Thyroid gland (tissue), 4 donors: ENCODE data around the gene DIABLO. TPM values are rescaled to one million over a fixed set of nuclear protein-coding genes. Genes with fewer than 3 reads are reported as not detected.

ENCODE experiments used
- DNase-seq, 2 donors: peaks; one replicate each; pipeline ENCODE4 v3.0.0-alpha.2; 2019
- H3K27ac ChIP-seq, 3 donors: fragments of 200-600 bp; sonication (generic); 1 replicate in 2 of 3; 2 replicates in 1 of 3; pipeline ENCODE4 v1.5.1; 2016 to 2019; ENCODE audit warnings: mild to moderate bottlenecking in 1 of 3, moderate library complexity in 1 of 3
- H3K27me3 ChIP-seq: fragments of 200-600 bp; sonication (generic); one replicate; pipeline ENCODE4 v1.5.1; 2019
- H3K36me3 ChIP-seq, 2 donors: fragments of 200-600 bp; sonication (generic); one replicate each; pipeline ENCODE4 v1.5.1; 2016 to 2019
- H3K4me1 ChIP-seq, 2 donors: fragments of 200-600 bp; sonication (generic); one replicate each; pipeline ENCODE4 v1.5.1; 2017 to 2019
- H3K4me3 ChIP-seq, 3 donors: fragments of 200-600 bp; sonication (generic); replicated peaks in 1 of 3; 1 replicate in 2 of 3; 2 replicates in 1 of 3; pipeline ENCODE4 v1.5.1; 2016; ENCODE audit warnings: mild to moderate bottlenecking in 1 of 3
- H3K9me3 ChIP-seq: fragments of 200-600 bp; sonication (generic); one replicate; pipeline ENCODE4 v1.5.1; 2017
- CTCF ChIP-seq, 6 experiments: fragments of 200-600 bp in 3 of 6; fragments of 450-650 bp in 3 of 6; sonication (generic) in 3 of 6; IDR thresholded peaks; one replicate each; pipeline ENCODE4 v1.5.1; 2016 to 2019; ENCODE audit warnings: antibody characterized with exemption in 6 of 6, mild to moderate bottlenecking in 2 of 6, inconsistent platforms in 1 of 6, moderate library complexity in 1 of 6
- POLR2A ChIP-seq, 2 donors: fragments of 450-650 bp; IDR thresholded peaks; one replicate each; pipeline ENCODE4 v1.6.1; 2017; ENCODE audit warnings: antibody characterized with exemption in 2 of 2, mild to moderate bottlenecking in 2 of 2, moderate library complexity in 1 of 2
- WGBS, 2 donors: methylation state at CpG; one replicate each; pipeline ENCODE4 v1.1.5; 2017; 5-methylcytosine and 5-hydroxymethylcytosine counted together
- intact Hi-C: fragments of 100-400 bp; cut with DNase I; formaldehyde crosslinking; loops from one replicate; pipeline ENCODE4 v1.15.1; 2023
- total RNA-seq, 4 donors: library from RNA; depleted of rRNA; stranded (reverse); fragments of >200 nt; gene quantifications; one replicate each; pipeline ENCODE4 v1.2.3, GENCODE V29; 2016

Gene DIABLO
- total RNA-seq, 4 donors from 2014 or later, result 48.4 to 66.0 (median 55.4) TPM

GRCh38 chr12:122215771-122216170 is 10.1 kb downstream of the DIABLO start:
- Histone ChIP-seq H3K27ac (no peak overlapping the region), H3K27me3 (no peaks in the 10 kb centered on the region), H3K4me3 (no peak overlapping the region), H3K36me3 (peaks cover 70 to 71% of the 10 kb centered on the region in 2 donors), H3K9me3 (no peaks in the 10 kb centered on the region), H3K4me1 (no peaks in the 10 kb centered on the region)
- intact Hi-C loops, result no loop called here
- no peak for TF ChIP-seq CTCF (IDR thresholded peaks at IDR 0.05)
- TF ChIP-seq POLR2A (IDR thresholded peaks at IDR 0.05), result no peak
- 89 to 90% methylated on average over 5 of the region's 5 CpGs for WGBS, 2 donors
- no peak for DNase-seq

DNA sequence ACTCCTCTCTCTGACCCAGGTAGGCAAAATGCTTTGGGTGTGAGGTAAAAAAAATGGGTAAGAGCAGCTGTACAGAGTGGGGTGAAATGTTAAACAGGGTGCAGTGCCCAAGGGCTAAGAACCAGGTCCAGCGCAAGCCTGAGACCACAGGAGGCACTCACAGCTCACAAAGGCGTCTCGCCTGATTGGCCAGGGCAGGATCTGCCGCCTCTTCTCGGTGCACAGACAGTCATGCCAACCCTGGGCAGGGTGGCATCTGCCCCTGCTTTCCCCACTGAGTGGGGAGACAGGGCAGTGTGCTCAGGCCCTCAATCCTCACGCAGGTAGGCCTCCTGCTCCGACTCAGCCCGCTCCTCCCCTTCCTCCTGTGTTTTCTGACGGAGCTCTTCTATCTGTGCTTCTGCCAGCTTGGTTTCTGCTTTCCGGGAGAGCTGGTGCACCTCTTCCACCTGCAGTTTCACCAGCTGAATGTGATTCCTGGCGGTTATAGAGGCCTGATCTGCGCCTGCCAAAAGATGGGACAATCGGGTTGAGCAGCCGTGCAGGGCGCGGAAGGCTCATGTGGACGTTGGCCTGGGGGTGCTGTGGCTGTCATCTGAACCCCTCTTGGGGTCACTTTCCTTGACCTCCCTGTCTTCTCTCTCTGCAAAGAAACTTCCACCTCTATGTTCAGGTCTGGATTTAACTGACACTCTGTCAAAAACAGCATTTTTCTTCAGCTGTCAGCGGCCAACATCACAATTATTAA is 17.6 kb downstream of the DIABLO start:
- WGBS, 2 donors, result 92 to 95% methylated on average over 17 to 18 of the region's 18 CpGs
- Histone ChIP-seq H3K36me3 (peaks cover 49 to 60% of the 10 kb centered on the region in 2 donors), H3K9me3 (no peaks in the 10 kb centered on the region), H3K27me3 (no peaks in the 10 kb centered on the region), H3K27ac (no peak overlapping the region), H3K4me1 (peaks cover 0 to 10% of the 10 kb centered on the region in 2 donors), H3K4me3 (no peak overlapping the region)
- intact Hi-C loops, result no loop called here
- no peak for DNase-seq
- TF ChIP-seq POLR2A (IDR thresholded peaks at IDR 0.05) (no peak), CTCF (IDR thresholded peaks at IDR 0.05) (no peak)

- intact Hi-C loops, result no loop called here
These were observed 18.5 kb downstream of the DIABLO start for GRCh38 chr12:122207391-122207790.

GRCh38 chr12:122206976-122207375 is 18.9 kb downstream of the DIABLO start:
- intact Hi-C loops, result no loop called here
- Histone ChIP-seq H3K27ac (no peak overlapping the region), H3K27me3 (no peaks in the 10 kb centered on the region), H3K9me3 (no peaks in the 10 kb centered on the region), H3K36me3 (peaks cover 37 to 48% of the 10 kb centered on the region in 2 donors), H3K4me3 (no peak overlapping the region), H3K4me1 (peaks cover 0 to 14% of the 10 kb centered on the region in 2 donors)
- no peak for DNase-seq
- TF ChIP-seq POLR2A (IDR thresholded peaks at IDR 0.05), result no peak
- no peak for TF ChIP-seq CTCF (IDR thresholded peaks at IDR 0.05)
- WGBS, 2 donors, result 92 to 100% methylated on average over 1 to 5 of the region's 8 CpGs

More at GRCh38 chr12:122207391-122207790, 18.5 kb downstream of the DIABLO start:
- no peaks in the 10 kb centered on the region for H3K9me3 ChIP-seq
- no peak for DNase-seq
- no peak overlapping the region for H3K27ac ChIP-seq
- H3K36me3 ChIP-seq, result peaks cover 40 to 52% of the 10 kb centered on the region in 2 donors
- peaks cover 0 to 14% of the 10 kb centered on the region in 2 donors for H3K4me1 ChIP-seq
- 92 to 93% methylated on average over 8 of the region's 8 CpGs for WGBS, 2 donors
- TF ChIP-seq CTCF (IDR thresholded peaks at IDR 0.05) (no peak), POLR2A (IDR thresholded peaks at IDR 0.05) (no peak)
- H3K4me3 ChIP-seq, result no peak overlapping the region
- no peaks in the 10 kb centered on the region for H3K27me3 ChIP-seq

GRCh38 chr12:122206111-122206881 is 19.6 kb downstream of the DIABLO start:
- H3K4me1 ChIP-seq, result peaks cover 0 to 14% of the 10 kb centered on the region in 2 donors
- no peak for TF ChIP-seq CTCF (IDR thresholded peaks at IDR 0.05)
- no peak for TF ChIP-seq POLR2A (IDR thresholded peaks at IDR 0.05)
- no peak overlapping the region for H3K27ac ChIP-seq
- peaks cover 33 to 41% of the 10 kb centered on the region in 2 donors for H3K36me3 ChIP-seq
- DNase-seq, result no peak
- 64 to 70% methylated on average over 22 to 26 of the region's 27 CpGs for WGBS, 2 donors
- intact Hi-C loops, result no loop called here
- H3K27me3 ChIP-seq, result no peaks in the 10 kb centered on the region
- H3K9me3 ChIP-seq, result no peaks in the 10 kb centered on the region
- no peak overlapping the region for H3K4me3 ChIP-seq
